NCI-H460 (cell line): ENCODE measurements around the gene NUP107. TPM values are rescaled to one million over a fixed set of nuclear protein-coding genes. Genes with fewer than 3 reads are reported as not detected.
"Not testable (repeated sequence)": the region's sequence is repeated elsewhere in the genome, so short reads cannot be mapped to it uniquely, and the experiment has no call there.

Source experiments
- DNase-seq: peaks from one replicate; pipeline ENCODE4 v3.0.0-alpha.2; 2016; ENCODE audit warnings: low read depth; ENCODE audit errors: extremely low read depth
- polyA plus RNA-seq: library from polyadenylated mRNA; depleted of rRNA; stranded (reverse); fragments of >200 nt; gene quantifications from 2 replicates; pipeline ENCODE4 v1.2.3, GENCODE V29; 2014; cell fraction: nucleus; rRNA removed
- total RNA-seq: library from RNA; depleted of rRNA; stranded (reverse); fragments of >200 nt; shearing (Covaris generic); gene quantifications from 2 replicates; pipeline ENCODE4 v1.2.3, GENCODE V29; 2014; rRNA removed

The NUP107 gene
- 66.7 and 75.7 TPM in 2 replicates for total RNA-seq
- polyA plus RNA-seq, result 177 and 265 TPM in 2 replicates

GRCh38 chr12:68686595-68687521 is at the start of gene NUP107:
Gene NUP107 (plus strand): TSS chr12:68686978. CDS start chr12:68687066, 88 bp downstream.
- peak; percentile 99 for DNase-seq

- not testable (repeated sequence) for DNase-seq
Observed at GRCh38 chr12:68637439-68637838, 49.3 kb upstream of the NUP107 start.

GRCh38 chr12:68638171-68638570 is 48.6 kb upstream of the NUP107 start:
- DNase-seq, result no peak

- DNase-seq, result no peak
Observed at GRCh38 chr12:68638721-68639395, 47.9 kb upstream of the NUP107 start.

GRCh38 chr12:68639396-68639767 is 47.4 kb upstream of the NUP107 start:
- DNase-seq, result no peak

GRCh38 chr12:68641138-68641537 is 45.6 kb upstream of the NUP107 start:
- no peak for DNase-seq

GRCh38 chr12:68646484-68646883 is 40.3 kb upstream of the NUP107 start:
- DNase-seq, result no peak

GRCh38 chr12:68647507-68647906 is 39.3 kb upstream of the NUP107 start:
- DNase-seq, result no peak

- no peak for DNase-seq
Observed at GRCh38 chr12:68648179-68648578, 38.6 kb upstream of the NUP107 start.

- DNase-seq, result no peak
Observed at GRCh38 chr12:68665016-68665569, 21.7 kb upstream of the NUP107 start.

GRCh38 chr12:68667291-68667690 is 19.5 kb upstream of the NUP107 start:
- no peak for DNase-seq

GRCh38 chr12:68667896-68668295 is 18.9 kb upstream of the NUP107 start:
- no peak for DNase-seq

- DNase-seq, result no peak
Observed at GRCh38 chr12:68671179-68671578, 15.6 kb upstream of the NUP107 start.

- DNase-seq, result no peak
Observed at GRCh38 chr12:68673788-68674187, 13.0 kb upstream of the NUP107 start.

GRCh38 chr12:68674376-68674775 is 12.4 kb upstream of the NUP107 start:
- DNase-seq, result no peak

GRCh38 chr12:68675101-68675842 is 11.5 kb upstream of the NUP107 start:
- no peak for DNase-seq

GRCh38 chr12:68676854-68677253 is 9.9 kb upstream of the NUP107 start:
- DNase-seq, result not testable (repeated sequence)

- peak; percentile 7 for DNase-seq
Observed at GRCh38 chr12:68686262-68686594, 550 bp upstream of the NUP107 start.

- no peak for DNase-seq
Observed at GRCh38 chr12:68695454-68695853, 8.7 kb downstream of the NUP107 start.

GRCh38 chr12:68699486-68699885 is 12.7 kb downstream of the NUP107 start:
- DNase-seq, result no peak

- DNase-seq, result no peak
Observed at GRCh38 chr12:68727776-68728175, 41.0 kb downstream of the NUP107 start.
